Mesenchymal stem cell (in vitro differentiated cells and primary cell): ENCODE results near the gene FCRL1.

Experiments used
- DNase-seq: peaks from one replicate; pipeline ENCODE4 v3.0.0-alpha.2; 2013
- H2AFZ ChIP-seq: one replicate; pipeline ENCODE4 v1.6.1; 2013; ENCODE audit warnings: low read depth, mild to moderate bottlenecking, control low read depth, inconsistent platforms, low read length, moderate library complexity
- H2AK5ac ChIP-seq: 2 replicates; pipeline ENCODE4 v1.6.1; 2013; ENCODE audit warnings: low read length, moderate library complexity, mild to moderate bottlenecking, inconsistent platforms; ENCODE audit not compliant: severe bottlenecking
- H2BK120ac ChIP-seq: one replicate; pipeline ENCODE4 v1.6.1; 2013; ENCODE audit warnings: low read depth, mild to moderate bottlenecking, inconsistent platforms, low read length, moderate library complexity
- H2BK12ac ChIP-seq, 2 experiments: one replicate each; pipeline ENCODE4 v1.6.1; 2013; ENCODE audit warnings: inconsistent platforms in 2 of 2, low read length in 2 of 2, mild to moderate bottlenecking in 2 of 2, moderate library complexity in 2 of 2, control low read depth in 1 of 2
- H2BK15ac ChIP-seq: one replicate; pipeline ENCODE4 v1.6.1; 2013; ENCODE audit warnings: mild to moderate bottlenecking, low read depth, inconsistent platforms; ENCODE audit not compliant: poor library complexity, severe bottlenecking
- H2BK5ac ChIP-seq: 2 replicates; pipeline ENCODE4 v1.6.1; 2013; ENCODE audit warnings: low read depth, mild to moderate bottlenecking, low read length, control low read depth, inconsistent platforms; ENCODE audit not compliant: poor library complexity, severe bottlenecking
- H3K14ac ChIP-seq, 2 experiments: one replicate each; pipeline ENCODE4 v1.6.1; 2013; ENCODE audit warnings: inconsistent platforms in 2 of 2, low read length in 2 of 2, control low read depth in 1 of 2, mild to moderate bottlenecking in 1 of 2, moderate library complexity in 1 of 2
- H3K18ac ChIP-seq, 2 experiments: one replicate each; pipeline ENCODE4 v1.6.1; 2013; ENCODE audit warnings: inconsistent platforms in 2 of 2, low read length in 2 of 2, control low read depth in 1 of 2, low read depth in 1 of 2, mild to moderate bottlenecking in 1 of 2
- H3K23ac ChIP-seq, 2 experiments: one replicate each; pipeline ENCODE4 v1.6.1; 2013; ENCODE audit warnings: inconsistent platforms in 2 of 2, low read length in 2 of 2, mild to moderate bottlenecking in 2 of 2, moderate library complexity in 2 of 2, control low read depth in 1 of 2
- H3K27ac ChIP-seq: 2 replicates; pipeline ENCODE4 v1.5.1; 2013; ENCODE audit warnings: mild to moderate bottlenecking, moderate library complexity, low read length, control low read depth, inconsistent platforms; ENCODE audit not compliant: poor library complexity, severe bottlenecking
- H3K27me3 ChIP-seq, 2 experiments: 2 replicates each; pipeline versions ENCODE4 v1.6.1 to v1.7.0; 2013; ENCODE audit warnings: low read length in 2 of 2, mild to moderate bottlenecking in 2 of 2, moderate library complexity in 2 of 2, control low read depth in 1 of 2, inconsistent platforms in 1 of 2; ENCODE audit not compliant: control insufficient read depth in 1 of 2, insufficient read depth in 1 of 2
- H3K36me3 ChIP-seq, 2 experiments: 2 replicates each; pipeline versions ENCODE4 v1.6.1 to v1.7.0; 2013; ENCODE audit warnings: low read length in 2 of 2, control low read depth in 1 of 2, inconsistent platforms in 1 of 2, low read depth in 1 of 2, mild to moderate bottlenecking in 1 of 2; ENCODE audit not compliant: insufficient read depth in 2 of 2, control insufficient read depth in 1 of 2
- H3K4ac ChIP-seq, 2 experiments: one replicate each; pipeline ENCODE4 v1.6.1; 2013; ENCODE audit warnings: inconsistent platforms in 2 of 2, low read length in 2 of 2, mild to moderate bottlenecking in 2 of 2, moderate library complexity in 2 of 2, control low read depth in 1 of 2, low read depth in 1 of 2
- H3K4me1 ChIP-seq: 2 replicates; pipeline ENCODE4 v1.6.1; 2013; ENCODE audit warnings: low read depth, low read length, control low read depth; ENCODE audit not compliant: control insufficient read depth, insufficient read depth
- H3K4me2 ChIP-seq: 2 replicates; pipeline ENCODE4 v1.6.1; 2013; ENCODE audit warnings: low read length, mild to moderate bottlenecking, inconsistent platforms; ENCODE audit not compliant: poor library complexity, severe bottlenecking
- H3K4me3 ChIP-seq, 2 experiments: 2 replicates each; pipeline versions ENCODE4 v1.5.1 to v1.7.0; 2013; ENCODE audit warnings: low read length in 2 of 2, mild to moderate bottlenecking in 2 of 2, control low read depth in 1 of 2, low read depth in 1 of 2; ENCODE audit not compliant: insufficient read depth in 1 of 2
- H3K79me1 ChIP-seq: replicated peaks from 2 replicates; pipeline ENCODE4 v1.6.1; 2013; ENCODE audit warnings: mild to moderate bottlenecking, control low read depth, low read length, inconsistent platforms; ENCODE audit not compliant: poor library complexity, severe bottlenecking
- H3K9ac ChIP-seq: 2 replicates; pipeline ENCODE4 v1.7.0; 2013; ENCODE audit warnings: mild to moderate bottlenecking, low read length, moderate library complexity
- H3K9me3 ChIP-seq: 2 replicates; pipeline ENCODE4 v1.7.0; 2013; ENCODE audit warnings: mild to moderate bottlenecking, low read length; ENCODE audit not compliant: control insufficient read depth
- H4K8ac ChIP-seq: one replicate; pipeline ENCODE4 v1.6.1; 2013; ENCODE audit warnings: inconsistent platforms, mild to moderate bottlenecking, low read length, moderate library complexity
- H4K91ac ChIP-seq: one replicate; pipeline ENCODE4 v1.6.1; 2013; ENCODE audit warnings: mild to moderate bottlenecking, low read length, inconsistent platforms
- WGBS: methylation state at CpG from one replicate; pipeline ENCODE4 v1.1.7; 2013; ENCODE audit warnings: mixed read lengths; 5-methylcytosine and 5-hydroxymethylcytosine counted together

The FCRL1 gene

DNA sequence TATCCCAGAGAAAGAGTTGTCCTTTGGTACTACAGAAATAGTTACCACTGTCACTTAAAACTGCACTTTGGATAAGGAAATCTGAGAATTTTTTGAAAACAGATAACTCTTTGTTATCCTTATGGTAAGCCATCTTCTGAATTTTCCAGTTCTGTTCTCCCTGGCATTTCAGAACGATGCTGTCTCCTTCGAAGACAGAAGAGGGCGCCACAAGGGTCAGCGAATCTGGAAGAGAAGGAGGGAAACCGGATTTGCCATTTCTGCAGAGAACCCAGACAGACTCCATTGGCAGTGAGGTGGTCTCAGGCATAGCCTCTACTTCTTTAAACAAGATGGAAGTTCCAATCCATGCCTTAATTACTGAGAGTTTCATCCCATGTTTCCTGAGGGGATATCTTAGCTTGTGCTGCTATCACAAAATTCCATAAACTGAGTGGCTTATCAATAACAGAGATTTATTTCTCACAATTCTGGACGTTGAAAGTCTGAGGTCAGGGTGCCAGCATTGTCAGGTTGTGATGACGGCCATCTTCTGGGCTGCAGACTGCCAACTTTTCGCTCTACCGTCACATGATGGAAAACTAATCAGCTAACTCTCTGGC is 49.4 kb downstream of the FCRL1 start:
- Histone ChIP-seq H3K9ac (no peak overlapping the region), H4K91ac (no peak overlapping the region), H3K36me3 (no peaks in the 10 kb centered on the region), H4K8ac (no peak overlapping the region), H3K23ac (no peak overlapping the region), H3K14ac (no peak overlapping the region), H3K4me2 (no peak overlapping the region), H2BK12ac (no peak overlapping the region), H3K9me3 (no peaks in the 10 kb centered on the region), H3K27ac (no peak overlapping the region), H3K18ac (no peak overlapping the region), H2BK15ac (no peak overlapping the region), H3K27me3 (no peaks in the 10 kb centered on the region), H2AK5ac (no peak overlapping the region), H3K4me3 (no peak overlapping the region), H2BK120ac (no peak overlapping the region), H3K79me1 (no peaks in the 10 kb centered on the region), H2BK5ac (no peak overlapping the region), H2AFZ (no peak overlapping the region), H3K4ac (no peak overlapping the region), H3K4me1 (no peaks in the 10 kb centered on the region)
- DNase-seq = no peak
- 40% methylated on average over 9 of the region's 9 CpGs for WGBS

DNA sequence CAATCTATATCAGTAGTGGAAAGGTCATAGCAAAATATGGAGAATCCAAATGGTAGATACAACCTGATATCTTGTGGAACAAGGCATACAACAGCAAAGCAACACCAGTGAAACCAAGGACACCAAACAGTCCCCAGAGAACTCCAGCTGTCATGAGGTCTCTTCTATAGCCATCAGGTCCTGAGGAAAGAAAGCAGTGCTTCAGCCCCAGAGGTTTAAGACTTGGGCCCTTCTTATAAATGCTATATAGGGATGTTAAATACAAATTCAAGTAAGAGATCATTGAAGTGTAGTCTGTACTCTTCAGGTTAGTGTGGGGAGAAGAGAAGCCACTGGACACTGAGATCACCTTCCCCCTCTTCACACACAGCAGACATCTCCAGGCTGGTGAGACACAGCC is 53.1 kb downstream of the FCRL1 start:
- no peak overlapping the region for H3K18ac ChIP-seq
- no peak overlapping the region for H3K27ac ChIP-seq
- H3K4me1 ChIP-seq = no peaks in the 10 kb centered on the region
- no peak overlapping the region for H2BK12ac ChIP-seq
- H4K8ac ChIP-seq = no peak overlapping the region
- H2BK15ac ChIP-seq = no peak overlapping the region
- H2AFZ ChIP-seq = no peak overlapping the region
- no peak overlapping the region for H3K9ac ChIP-seq
- no peaks in the 10 kb centered on the region for H3K79me1 ChIP-seq
- no peak overlapping the region for H3K14ac ChIP-seq
- no peak overlapping the region for H3K23ac ChIP-seq
- H3K4me2 ChIP-seq = no peak overlapping the region
- H2BK5ac ChIP-seq = no peak overlapping the region
- H3K27me3 ChIP-seq = no peaks in the 10 kb centered on the region
- no peak overlapping the region for H3K4ac ChIP-seq
- no peak overlapping the region for H2BK120ac ChIP-seq
- H2AK5ac ChIP-seq = no peak overlapping the region
- H4K91ac ChIP-seq = no peak overlapping the region
- no peaks in the 10 kb centered on the region for H3K9me3 ChIP-seq
- H3K4me3 ChIP-seq = no peak overlapping the region
- no peaks in the 10 kb centered on the region for H3K36me3 ChIP-seq
- no peak for DNase-seq

DNA sequence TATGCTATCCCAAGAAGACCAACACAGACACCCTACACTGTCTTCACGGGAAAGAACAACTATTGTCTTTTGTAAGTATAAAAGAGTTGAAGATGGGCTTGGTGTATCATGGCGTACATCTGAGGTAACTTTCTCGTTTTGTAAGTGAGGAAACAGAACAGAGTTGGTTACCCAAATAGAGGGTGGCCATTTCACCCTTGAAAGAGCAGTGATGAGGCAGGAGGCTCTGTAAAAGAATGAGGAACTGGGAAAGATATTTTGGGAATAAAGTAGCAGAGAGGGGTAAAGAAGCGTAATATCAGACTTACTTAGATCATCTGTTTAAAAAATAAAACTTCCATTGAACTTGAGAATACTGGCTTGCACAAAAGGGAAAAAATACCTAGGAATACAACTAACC is 61.9 kb downstream of the FCRL1 start:
- Histone ChIP-seq H2AK5ac (no peak overlapping the region), H2AFZ (no peak overlapping the region), H3K9ac (no peak overlapping the region), H3K27ac (no peak overlapping the region), H3K4ac (no peak overlapping the region), H3K27me3 (no peaks in the 10 kb centered on the region), H2BK5ac (no peak overlapping the region), H3K79me1 (no peaks in the 10 kb centered on the region), H2BK15ac (no peak overlapping the region), H3K4me2 (no peak overlapping the region), H3K9me3 (peaks cover 7% of the 10 kb centered on the region), H4K91ac (no peak overlapping the region), H2BK120ac (no peak overlapping the region), H3K36me3 (no peaks in the 10 kb centered on the region), H2BK12ac (no peak overlapping the region), H4K8ac (no peak overlapping the region), H3K4me3 (no peak overlapping the region), H3K18ac (no peak overlapping the region), H3K14ac (no peak overlapping the region), H3K4me1 (no peaks in the 10 kb centered on the region), H3K23ac (no peak overlapping the region)
- DNase-seq = no peak
- WGBS = 79% methylated on average over 3 of the region's 4 CpGs

DNA sequence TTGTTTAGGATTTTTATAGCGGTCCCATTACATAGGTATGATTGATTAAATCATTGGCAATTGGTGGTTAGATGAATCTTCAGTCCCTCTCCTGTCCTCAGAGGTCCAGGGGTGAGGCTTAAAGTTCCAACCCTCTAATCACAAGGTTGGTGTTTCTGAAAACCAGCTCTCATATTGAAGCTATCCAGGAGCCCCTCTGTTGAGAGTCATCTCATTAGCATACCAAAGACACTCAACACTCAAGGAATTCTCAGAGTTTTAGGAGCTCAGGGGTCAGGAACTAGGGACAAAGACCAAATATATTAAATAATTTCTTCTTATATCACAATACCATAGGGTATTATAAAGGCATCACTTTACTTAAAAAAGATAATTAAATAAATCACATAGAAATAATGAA is 66.3 kb downstream of the FCRL1 start:
- no peaks in the 10 kb centered on the region for H3K36me3 ChIP-seq
- H2AFZ ChIP-seq = no peak overlapping the region
- H2BK15ac ChIP-seq = no peak overlapping the region
- H3K18ac ChIP-seq = no peak overlapping the region
- no peak overlapping the region for H3K4me3 ChIP-seq
- no peaks in the 10 kb centered on the region for H3K27me3 ChIP-seq
- H3K4ac ChIP-seq = no peak overlapping the region
- H3K9me3 ChIP-seq = no peaks in the 10 kb centered on the region
- WGBS = no CpG with 5 or more reads among the region's 1 CpG
- no peaks in the 10 kb centered on the region for H3K79me1 ChIP-seq
- H2BK5ac ChIP-seq = no peak overlapping the region
- H3K9ac ChIP-seq = no peak overlapping the region
- H4K91ac ChIP-seq = no peak overlapping the region
- no peak overlapping the region for H3K27ac ChIP-seq
- no peak overlapping the region for H3K4me2 ChIP-seq
- no peak for DNase-seq
- no peak overlapping the region for H3K23ac ChIP-seq
- H2BK12ac ChIP-seq = no peak overlapping the region
- no peak overlapping the region for H2AK5ac ChIP-seq
- H3K4me1 ChIP-seq = no peaks in the 10 kb centered on the region
- H4K8ac ChIP-seq = no peak overlapping the region
- H2BK120ac ChIP-seq = no peak overlapping the region
- no peak overlapping the region for H3K14ac ChIP-seq
